DMS114 treated with DMSO at 0.1 percent for 48 hours (cell line): ENCODE results near the gene DPM2.

ENCODE experiments used
- DNase-seq: peaks from one replicate; lab custom pipeline; 2025; ENCODE audit not compliant: unreplicated experiment; lab: John Stamatoyannopoulos, UW

The DPM2 gene

GRCh38 chr9:127899128-127899943, 38.3 kb downstream of the DPM2 start, which contains the start of gene ST6GALNAC6:
Gene ST6GALNAC6 (minus strand): TSS chr9:127899603. CDS start chr9:127897981, 1,622 bp downstream.
- DNase-seq, result no peak

- no peak for DNase-seq
Measured at GRCh38 chr9:127898433-127899127, 39.1 kb downstream of the DPM2 start.

- peak; percentile 16 for DNase-seq
Measured at GRCh38 chr9:127897193-127897692, 40.4 kb downstream of the DPM2 start.

GRCh38 chr9:127896395-127897192, 41.1 kb downstream of the DPM2 start:
- DNase-seq, result no peak

DNA sequence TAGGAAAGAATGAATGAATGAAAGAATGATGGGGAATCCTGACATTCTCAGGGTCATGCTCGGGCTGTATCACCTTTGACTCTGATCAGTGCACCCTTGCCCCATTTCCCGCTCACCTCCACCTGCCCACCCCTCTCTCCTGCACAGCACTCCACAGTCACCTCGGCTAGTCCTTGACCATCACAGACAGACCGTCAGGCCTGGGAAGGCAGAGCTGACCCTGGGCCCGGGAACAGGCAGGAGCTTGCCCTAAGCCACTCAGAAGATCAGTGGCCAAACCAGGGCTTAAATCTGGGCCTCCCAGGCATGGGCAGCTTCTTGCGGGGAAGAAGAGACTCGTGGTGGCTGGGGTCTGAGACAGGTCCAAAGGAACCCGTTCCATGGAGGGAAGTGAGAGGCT, 41.8 kb downstream of the DPM2 start:
- DNase-seq, result no peak

GRCh38 chr9:127893392-127893791, 44.3 kb downstream of the DPM2 start:
- no peak for DNase-seq

DNA sequence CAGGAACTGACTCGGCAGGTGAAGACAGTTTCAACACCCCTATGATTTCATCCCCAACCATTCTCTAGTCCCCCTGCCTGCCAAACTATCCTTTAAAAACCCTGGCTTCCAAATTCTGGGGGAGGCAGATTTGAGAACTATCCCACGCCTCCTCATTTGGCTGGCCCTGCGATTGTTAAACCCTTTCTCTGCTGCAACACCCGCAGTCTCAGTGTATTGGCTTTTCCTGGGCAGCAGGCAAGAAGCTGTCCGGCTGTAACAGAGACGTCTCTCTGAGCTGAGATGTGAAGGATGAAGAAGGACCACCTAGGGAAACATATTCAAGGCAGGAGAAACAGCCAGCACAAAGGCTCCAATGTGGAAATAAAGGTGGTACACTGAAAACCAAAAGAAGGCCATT, 44.8 kb downstream of the DPM2 start:
- DNase-seq, result no peak

- DNase-seq, result no peak
Measured at GRCh38 chr9:127890053-127890452, 47.6 kb downstream of the DPM2 start.

- peak; percentile 30 for DNase-seq
Measured at GRCh38 chr9:127887792-127888191, 49.9 kb downstream of the DPM2 start.

GRCh38 chr9:127886401-127886972, 51.2 kb downstream of the DPM2 start:
- no peak for DNase-seq

DNA sequence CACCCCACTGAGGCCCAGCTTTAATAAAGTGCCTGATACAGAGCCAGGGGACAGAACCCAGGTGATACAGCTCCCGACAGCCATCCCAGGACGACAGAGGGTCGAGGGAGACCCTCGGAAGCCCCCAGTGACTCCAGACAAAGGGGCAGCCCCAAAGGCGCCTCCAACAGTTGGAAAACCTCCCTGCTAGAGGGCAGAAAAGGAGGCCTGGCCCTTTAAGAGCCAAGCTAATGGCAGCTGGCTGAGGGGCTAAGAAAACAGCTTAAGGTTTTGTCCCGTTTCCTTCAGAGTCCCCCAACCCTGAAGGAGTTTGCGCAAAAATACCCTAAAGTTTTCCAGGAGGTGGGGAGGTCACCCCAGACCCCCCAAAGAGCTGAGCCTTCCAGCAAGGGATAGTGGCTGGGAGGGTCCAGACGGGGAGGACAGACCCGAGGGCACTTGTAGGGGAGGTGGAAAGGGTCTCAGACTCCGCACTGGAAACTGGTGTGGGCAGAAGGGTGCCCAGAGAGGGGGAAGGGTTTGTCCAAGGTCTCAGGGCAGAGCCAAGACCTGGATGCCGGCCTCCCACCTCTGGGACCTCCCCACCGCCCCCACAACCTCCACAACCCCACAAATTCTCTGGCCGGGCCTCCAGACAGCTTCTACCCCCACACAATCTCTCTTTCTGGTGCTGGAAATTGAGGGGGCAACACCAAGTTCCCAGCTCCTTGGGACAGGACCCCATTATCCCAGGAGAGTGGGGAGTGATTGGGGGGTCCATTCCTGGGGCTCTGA, 52.0 kb downstream of the DPM2 start:
- no peak for DNase-seq
